Keratinocyte (primary cell): ENCODE data around the gene BEGAIN.

ENCODE experiments used
- EZH2 ChIP-seq: IDR thresholded peaks from one replicate; pipeline ENCODE4 v1.6.1; 2012; ENCODE audit warnings: inconsistent platforms, mild to moderate bottlenecking, low read length, moderate library complexity
- TF ChIP-seq, protein P1 (sequence below), 3 experiments: IDR thresholded peaks in 1 of 3; conservative IDR thresholded peaks in 1 of 3; optimal IDR thresholded peaks in 1 of 3; 2 replicates in 2 of 3; 3 replicates in 1 of 3; pipeline versions ENCODE3 to v1.5.1; 2011; ENCODE audit warnings: low read length in 3 of 3, mild to moderate bottlenecking in 3 of 3, moderate library complexity in 2 of 3, control low read depth in 1 of 3, inconsistent platforms in 1 of 3; ENCODE audit not compliant: insufficient read depth in 2 of 3; ENCODE audit errors: extremely low read depth in 1 of 3

DNA sequence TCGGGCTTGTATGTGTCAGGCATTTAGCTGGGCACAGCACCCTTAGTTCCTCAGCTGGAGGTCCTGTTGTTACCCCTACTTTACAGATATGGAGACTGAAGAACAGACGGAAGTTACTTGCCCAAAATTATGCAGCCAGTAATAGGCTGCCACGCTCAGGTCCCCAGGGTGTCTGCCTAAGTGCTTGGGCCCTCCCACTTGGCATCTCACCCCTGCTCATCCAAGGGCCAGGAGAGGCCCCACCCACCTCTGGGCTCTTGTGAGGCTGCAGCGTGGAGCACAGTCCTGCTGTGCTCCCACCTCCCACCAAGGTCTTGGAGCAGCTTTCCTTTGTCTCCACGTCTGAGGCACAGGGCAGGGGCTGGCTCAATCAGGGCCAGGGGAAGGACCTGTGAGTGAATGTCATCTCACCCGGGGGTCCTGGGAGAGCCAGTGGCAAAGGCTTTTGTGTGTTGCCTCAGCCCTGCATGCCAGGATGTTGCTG is 64.6 kb downstream of the BEGAIN start:
- TF ChIP-seq, protein P1, sequence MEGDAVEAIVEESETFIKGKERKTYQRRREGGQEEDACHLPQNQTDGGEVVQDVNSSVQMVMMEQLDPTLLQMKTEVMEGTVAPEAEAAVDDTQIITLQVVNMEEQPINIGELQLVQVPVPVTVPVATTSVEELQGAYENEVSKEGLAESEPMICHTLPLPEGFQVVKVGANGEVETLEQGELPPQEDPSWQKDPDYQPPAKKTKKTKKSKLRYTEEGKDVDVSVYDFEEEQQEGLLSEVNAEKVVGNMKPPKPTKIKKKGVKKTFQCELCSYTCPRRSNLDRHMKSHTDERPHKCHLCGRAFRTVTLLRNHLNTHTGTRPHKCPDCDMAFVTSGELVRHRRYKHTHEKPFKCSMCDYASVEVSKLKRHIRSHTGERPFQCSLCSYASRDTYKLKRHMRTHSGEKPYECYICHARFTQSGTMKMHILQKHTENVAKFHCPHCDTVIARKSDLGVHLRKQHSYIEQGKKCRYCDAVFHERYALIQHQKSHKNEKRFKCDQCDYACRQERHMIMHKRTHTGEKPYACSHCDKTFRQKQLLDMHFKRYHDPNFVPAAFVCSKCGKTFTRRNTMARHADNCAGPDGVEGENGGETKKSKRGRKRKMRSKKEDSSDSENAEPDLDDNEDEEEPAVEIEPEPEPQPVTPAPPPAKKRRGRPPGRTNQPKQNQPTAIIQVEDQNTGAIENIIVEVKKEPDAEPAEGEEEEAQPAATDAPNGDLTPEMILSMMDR (optimal IDR thresholded peaks at IDR 0.05 in 1 of 3, IDR thresholded peaks at IDR 0.05 in 1 of 3, conservative IDR thresholded peaks at IDR 0.05 in 1 of 3; ENCODE audit: extremely low read depth in 1 of 3, insufficient read depth in 2 of 3, low read length in 3 of 3), result no peak
- TF ChIP-seq EZH2, result no peak
